Measurements from ENCODE around the gene OSBPL5.

The OSBPL5 gene

DNA sequence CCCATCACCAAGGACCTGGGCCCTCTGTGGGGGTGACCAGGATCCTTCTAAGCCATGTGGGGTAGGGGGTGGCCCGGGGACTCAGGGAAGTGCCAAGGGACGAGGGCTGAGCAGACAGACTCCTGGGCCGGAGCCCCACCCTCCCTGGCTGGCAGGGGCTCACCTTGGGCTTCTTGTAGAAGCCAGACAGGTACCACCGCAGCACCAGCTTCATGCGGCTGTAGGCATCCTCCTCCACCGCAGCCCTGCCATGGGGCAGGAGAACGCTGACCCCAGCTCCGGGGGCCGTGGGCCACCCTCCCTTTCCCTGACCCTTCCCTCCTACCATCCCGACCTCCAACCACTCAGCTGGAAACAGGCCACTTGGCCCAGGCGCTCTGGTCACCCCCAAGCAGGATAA is 62.0 kb downstream of the OSBPL5 start:
- DNase-seq (ENCODE audit: low read depth in 2 of 2): no peak

DNA sequence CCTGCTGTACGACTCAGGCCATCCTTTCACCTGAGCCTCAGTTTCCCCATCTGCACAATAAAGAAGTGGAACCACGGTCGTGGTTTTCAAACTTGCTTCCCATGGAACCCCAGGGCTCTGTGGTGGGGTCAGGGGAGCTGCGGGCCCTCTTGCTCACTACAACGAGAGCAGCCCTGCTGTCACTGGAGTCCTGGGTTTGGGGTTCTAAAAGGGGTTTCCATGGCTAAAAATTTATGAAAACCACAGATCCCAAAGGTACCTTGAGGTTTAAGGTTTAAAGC is 62.5 kb downstream of the OSBPL5 start:
- no peak for DNase-seq (ENCODE audit: low read depth in 2 of 2)

DNA sequence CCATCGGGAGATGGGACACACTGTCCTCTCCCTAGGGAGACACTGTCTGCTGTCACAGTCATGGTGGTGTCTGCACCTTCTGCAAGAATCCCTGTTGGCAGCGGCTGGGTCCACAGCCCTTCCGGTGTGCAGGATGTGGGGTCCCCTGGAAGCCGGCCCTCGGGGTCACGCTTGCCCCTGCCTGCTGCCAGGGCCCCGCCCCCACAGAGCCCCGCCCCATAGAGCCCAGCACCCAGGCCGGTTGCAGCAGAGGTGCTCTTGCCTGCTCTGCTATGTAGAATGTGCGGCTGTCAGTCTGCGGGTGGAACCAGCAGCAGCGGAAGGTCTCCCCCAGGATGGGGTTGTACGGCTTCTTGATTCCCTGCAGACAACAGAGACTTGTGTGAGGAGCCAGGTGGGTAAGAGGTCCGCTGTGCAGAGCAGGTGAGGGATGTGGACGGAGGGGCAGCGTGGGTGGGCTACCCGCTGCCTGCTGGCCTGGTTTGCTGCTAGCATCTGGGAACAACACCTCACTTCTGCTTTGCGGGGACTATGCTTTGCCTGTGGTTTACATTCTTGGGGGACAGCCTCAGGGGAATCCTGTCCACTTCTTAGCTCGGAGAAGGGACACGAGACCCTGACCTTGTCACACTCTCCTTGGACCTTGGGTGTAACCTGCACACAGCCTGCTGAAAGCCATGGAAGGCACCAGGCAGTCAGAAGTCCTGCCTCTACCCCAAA is 63.0 kb downstream of the OSBPL5 start:
- no peak for DNase-seq (ENCODE audit: low read depth in 2 of 2)

DNA sequence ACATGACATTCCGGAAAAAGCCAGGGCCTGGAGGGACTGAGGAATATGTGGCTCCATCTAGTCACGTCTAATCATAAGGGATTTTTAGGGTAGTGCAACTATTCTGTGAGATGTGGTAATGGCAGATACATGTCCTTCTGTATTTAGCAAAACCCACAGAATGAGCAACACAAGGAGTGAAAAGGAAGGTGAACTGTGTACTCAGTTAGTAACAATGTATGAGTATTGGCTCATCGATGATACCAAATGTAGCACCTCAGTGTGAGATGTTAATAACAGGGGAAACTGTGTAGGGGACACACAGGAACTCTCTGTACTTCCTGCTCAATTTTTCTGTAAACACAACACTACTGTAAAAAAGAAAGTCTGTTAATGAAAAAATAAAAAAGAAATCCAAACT is 65.9 kb downstream of the OSBPL5 start:
- DNase-seq (ENCODE audit: low read depth in 2 of 2): no peak

DNA sequence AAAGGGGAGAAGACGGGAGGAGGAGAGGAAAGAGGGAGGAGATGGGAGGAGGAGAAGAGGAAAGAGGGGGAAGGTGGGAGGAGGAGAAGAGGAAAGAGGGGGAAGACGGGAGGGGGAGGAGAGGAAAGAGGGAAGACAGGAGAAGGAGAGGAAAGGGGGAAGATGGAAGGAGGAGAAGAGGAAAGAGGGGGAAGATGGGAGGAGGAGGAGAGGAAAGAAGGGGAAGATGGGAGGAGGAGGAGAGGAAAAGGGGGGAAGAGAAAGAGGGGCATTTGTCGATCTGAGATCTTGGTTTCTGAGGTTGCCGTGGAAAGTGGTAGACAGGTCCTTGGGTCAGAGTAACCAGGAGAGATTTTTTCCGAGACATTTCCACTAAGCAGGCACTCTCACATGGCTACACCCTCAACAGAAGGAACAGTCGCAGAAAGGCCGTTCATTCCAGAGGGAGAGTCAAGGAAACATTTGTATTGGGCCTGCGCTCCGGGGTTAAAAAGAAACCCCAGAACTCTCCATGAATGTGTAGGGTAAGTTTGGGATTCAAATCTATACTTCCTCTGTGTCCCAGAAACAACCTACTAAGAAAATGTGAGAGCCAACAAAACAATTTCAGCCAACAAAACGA is 68.1 kb downstream of the OSBPL5 start:
- DNase-seq (ENCODE audit: low read depth in 2 of 2): no peak

DNA sequence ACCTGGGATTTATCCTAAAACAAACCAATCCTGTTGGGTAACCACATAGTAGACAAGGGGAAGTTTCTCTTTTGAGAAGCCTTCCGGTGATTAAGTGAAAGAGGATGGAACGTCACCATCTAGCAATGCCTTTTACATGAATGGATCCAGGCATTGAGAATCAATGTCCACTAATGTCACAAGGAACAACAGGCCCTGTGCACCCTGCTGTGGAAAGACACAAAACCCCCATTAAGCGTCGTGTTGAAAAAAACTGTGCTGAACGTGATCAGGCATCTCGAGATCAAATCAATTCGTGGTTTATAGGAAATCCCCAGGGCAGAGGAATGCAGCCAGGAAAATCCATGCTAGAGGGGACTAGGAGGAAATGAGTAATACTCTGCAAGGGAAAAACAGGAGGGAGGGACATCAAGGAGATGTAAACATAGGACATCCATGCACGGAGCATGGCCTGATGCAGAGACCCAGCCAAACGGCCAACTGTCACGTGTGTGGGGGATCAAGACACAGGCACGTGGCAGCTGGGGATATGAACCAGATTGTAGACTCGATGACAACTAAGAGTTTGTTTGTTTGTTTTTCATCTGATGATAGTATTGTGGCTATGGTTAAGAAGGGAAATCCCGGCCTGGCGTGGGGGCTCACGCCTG is 69.3 kb downstream of the OSBPL5 start:
- DNase-seq (ENCODE audit: low read depth in 2 of 2): no peak

DNA sequence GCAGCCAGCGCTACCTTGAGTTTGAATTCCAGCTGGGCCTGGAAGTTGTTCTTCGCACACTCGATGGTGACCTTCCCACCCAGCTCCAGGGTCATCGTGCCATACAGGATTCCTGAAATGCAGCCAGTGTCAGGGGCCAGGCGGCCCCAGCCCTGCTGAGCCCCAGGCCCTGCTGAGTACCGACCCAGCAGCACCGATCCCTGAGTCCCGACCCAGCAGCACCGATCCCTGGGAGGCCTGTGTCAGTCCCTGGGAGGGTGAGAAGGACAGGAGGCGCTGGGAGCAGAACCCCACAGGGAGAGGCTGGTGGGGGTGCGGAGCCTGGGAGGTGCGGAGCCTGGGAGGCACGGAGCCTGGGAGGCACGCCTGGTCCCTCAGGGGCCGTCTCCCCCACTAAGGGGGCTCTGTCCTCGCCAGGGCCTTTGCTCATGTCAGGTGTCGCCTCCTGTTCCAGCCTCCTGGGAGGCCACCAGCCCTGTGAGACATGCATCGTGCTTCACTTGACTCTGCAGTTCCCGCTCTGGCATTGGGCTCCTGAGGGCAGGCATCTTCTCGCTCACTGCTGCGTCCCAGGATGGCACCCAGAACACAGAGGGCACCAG is 70.8 kb downstream of the OSBPL5 start:
- DNase-seq (ENCODE audit: low read depth in 2 of 2): no peak

DNA sequence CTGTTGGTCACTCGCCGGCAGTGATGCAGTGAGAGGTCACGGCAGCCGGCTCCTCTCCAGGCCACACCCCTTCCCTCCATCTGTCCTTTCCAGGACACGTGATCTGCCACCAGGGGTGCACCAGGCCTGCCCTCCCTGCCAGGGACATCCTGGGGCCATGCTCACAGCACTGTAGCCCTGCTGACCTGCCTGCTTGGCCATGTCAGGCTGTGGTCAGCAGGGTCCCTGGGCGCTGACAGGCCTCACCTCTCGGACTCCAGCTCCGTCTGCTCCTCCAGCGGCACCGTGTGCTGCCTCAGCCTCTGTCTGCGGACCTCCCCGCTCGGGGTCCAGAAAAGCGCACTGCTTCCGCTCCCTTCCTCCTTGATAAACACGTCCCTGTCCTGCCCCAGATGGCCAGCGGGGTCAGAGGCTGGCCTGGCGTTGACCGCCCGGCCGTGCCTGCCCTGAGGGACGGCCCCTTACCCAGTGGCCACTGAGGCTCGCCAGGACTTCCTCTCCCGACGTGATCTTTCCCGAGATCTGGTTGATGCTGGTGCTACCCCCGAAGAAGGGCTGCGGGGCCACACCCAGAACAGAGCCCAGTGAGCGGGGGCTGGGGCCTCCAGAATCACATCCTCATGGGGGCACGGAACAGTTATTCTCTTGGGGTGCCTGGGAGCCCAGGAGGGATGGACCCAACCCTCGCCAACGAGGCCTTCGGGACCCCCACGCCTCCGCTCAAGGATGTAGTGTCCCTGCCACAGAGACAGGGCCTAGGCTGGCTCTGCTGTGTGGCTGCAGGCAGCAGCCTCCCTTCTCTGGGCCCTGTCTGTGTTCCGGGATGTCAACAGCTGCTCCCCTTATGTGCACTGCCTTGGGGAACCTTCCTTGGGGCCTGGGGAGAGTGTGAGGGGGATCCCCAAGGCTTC is 71.6 kb downstream of the OSBPL5 start:
- no peak for DNase-seq (ENCODE audit: low read depth in 2 of 2)

DNA sequence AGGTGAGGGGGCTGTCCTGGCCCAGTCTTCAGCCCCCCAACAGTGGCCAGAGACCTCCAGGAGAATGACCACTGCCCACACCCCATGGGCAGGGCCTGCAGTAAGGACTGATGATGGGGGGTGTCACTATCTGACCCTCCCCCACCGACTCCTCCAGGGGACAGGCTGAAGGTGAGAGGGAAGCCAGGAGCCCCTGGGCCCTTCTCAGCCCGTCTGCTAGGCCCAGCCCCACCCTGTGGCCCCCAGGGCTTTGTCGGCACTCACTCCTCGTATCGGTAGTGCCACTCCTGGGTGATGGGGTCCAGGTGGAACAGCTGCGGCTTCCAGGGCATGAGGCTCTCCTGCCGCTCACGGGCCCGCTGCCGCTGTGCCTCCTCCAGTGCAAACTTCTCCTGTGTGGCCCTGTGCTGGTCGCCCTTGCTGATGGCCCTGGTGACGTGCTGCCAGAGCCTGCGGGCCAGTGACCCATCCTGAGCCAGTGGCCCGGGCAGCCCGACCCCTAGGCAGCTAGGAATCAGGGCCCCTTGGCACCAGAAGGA is 72.4 kb downstream of the OSBPL5 start:
- no peak for DNase-seq (ENCODE audit: low read depth in 2 of 2)

DNA sequence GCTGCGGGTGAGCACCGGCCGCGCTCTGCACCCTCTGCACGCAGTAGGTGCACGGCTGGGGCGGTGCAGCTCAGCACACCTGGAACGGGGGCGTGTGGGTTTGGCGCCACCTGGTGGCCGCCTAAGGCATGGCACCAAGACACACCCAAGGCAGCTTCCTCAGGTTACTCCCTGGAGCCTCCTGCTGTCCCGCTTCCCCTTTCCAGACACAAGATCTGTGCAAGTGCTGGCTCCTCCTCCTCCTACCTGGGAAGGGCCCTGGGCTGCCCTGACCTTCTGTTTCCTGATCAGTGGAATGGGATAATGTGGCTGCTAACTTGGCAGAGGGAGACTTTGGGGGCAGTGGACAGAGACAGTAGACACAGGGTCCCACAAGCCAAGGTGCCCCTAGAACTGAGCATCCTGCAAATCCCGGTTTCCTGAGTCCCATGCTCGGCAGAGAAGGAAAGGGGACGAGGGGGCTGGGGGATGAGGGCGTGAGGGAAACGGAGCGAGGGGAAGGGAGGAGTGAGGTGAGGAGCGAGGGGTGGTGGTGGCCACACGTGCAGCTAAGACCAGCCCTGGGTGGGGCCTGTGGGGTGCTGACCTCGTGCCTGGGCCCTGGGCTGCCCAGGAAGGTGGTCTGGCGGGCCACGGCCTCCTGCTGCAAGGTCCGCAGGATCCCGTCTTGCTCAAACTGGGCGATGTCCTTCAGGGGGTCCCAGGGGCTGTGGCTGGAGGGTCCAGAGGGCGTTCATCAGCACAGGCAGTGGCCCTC is 73.1 kb downstream of the OSBPL5 start:
- peak; percentile 46 to 58 for DNase-seq (ENCODE audit: low read depth in 2 of 2)

DNA sequence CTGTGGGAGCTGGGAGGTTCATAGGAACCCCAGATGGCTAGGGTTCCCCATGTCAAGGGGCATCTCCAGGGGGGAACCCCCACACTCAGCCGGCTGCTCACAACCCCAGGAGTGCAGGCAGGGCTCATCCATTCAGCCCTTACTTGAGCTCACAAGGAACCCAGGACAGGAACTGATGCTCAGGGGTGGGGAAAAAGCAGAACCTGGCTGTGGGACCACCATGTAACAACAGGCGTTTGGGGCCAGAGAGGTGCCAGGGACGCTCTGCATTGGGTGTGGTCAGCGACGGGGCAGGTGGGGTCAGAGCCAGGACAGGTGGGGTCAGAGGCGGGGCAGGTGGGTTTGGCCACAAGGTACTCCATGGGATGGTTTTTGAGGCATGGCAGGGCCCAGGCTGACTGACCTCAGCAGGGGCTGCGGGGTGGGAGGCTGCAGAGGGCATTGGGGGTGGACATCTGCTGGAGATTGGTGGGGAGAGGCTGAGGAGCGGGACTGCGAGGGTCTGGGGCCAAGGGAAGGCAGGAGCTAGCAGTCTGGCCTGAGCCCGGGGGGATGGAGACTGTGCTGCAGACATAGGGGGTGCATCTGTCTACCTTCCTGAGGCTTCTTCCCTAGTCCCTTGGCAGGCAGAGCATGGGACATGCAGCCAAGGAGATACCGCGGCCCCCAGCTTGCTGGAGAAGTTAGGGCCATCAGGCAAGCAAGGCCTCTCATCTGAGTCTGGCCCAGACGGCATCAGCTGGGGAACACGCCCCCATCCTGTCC is 73.8 kb downstream of the OSBPL5 start:
- no peak for DNase-seq (ENCODE audit: low read depth in 2 of 2)

DNA sequence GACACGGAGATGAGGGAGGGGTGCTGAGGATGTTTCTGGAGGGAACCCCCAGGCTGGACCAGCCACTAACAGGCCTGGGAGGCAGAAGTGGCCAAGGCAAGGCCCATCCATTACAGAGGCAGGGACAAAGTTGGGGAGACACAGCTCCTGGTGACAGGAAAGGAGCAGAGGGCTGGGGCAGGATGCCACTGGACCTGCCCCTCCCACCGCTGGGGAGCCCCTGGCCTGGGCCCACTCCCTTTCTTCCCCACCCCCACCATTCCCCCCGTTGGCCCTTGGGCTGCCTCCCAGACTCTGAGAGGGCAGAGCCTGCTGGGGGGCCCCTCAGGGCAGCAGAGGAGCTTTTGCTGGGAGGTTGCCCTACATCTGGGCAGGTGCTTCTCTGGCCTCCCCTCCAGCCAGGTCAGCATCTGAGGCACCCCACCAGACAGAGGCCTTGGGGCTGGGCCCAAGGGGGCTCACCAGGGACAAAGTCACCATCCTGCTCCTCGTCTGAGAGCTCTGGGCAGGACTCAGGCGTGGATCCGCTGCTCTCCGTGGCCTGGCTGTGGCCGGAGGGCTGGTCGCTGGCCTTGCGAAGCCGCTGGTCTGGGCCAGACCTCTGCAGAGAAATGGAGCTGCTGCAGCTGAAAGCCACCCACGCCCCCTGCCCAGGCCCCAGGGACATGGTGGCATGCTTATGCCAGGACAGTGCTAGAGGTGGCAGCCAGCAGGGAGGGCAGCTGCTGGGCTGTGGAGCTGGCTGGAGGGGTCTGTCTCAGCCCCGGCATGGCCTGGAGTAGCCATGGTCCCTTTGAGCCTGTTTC is 74.8 kb downstream of the OSBPL5 start:
- no peak for DNase-seq (ENCODE audit: low read depth in 2 of 2)

DNA sequence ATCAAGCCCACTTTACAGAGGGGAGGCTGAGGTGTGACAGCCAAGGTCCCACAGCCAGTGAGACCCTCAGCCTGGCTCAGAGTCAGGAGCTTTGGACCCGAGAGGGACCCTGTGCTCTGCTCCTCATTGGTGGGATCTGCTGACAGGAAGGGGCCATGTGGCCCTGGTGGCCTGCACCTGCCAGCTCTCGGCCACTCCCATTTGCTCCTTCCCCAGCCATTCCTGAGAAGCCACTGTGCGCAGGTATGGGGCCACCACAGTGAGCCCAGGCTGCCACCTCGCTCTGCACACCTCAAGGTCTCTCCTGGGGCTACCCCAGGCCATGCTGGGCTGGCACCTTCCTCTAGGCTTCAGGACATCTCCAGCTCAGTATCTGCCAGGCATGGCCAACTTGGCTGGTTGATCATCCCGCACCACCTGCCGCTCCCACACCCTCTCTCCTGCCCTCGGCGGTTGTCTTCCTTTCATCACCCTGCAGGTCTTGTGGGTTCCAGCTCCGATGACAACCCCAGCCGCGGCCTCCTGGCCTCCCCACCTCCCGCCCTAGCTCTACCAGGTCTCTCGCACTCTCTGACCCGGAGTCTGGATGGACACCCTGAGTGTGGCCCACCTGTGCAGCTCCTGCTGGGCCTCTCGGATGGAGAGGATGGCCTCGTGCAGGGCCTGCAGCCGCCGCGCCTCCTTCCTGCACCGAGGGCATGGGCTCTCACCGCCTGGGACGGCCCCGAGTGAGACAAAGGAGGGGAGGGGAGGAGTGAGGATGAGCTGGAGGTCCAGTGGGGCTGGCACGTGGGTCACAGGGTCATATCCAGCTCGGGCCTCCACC is 75.7 kb downstream of the OSBPL5 start:
- DNase-seq (ENCODE audit: low read depth in 2 of 2): no peak

DNA sequence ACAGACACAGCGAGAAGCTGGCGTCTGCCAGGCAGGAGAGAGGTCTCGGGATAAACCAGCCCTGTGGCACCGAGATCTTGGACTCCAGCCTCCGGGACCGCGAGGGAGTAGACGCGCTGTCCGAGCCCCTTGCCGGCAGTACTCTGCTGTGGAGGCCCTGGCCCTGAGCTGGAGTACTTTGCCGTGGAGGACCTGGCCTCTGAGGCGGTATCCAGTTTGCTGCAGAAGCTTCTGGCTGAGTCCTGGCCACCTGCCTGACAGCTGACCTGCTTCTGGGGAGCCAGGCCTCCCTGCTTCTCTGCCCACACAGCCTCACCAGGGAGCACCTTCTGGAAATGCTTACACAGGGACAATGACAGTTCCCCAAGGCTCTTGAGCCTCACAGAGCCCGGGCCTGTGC is 76.3 kb downstream of the OSBPL5 start:
- no peak for DNase-seq (ENCODE audit: low read depth in 2 of 2)

DNA sequence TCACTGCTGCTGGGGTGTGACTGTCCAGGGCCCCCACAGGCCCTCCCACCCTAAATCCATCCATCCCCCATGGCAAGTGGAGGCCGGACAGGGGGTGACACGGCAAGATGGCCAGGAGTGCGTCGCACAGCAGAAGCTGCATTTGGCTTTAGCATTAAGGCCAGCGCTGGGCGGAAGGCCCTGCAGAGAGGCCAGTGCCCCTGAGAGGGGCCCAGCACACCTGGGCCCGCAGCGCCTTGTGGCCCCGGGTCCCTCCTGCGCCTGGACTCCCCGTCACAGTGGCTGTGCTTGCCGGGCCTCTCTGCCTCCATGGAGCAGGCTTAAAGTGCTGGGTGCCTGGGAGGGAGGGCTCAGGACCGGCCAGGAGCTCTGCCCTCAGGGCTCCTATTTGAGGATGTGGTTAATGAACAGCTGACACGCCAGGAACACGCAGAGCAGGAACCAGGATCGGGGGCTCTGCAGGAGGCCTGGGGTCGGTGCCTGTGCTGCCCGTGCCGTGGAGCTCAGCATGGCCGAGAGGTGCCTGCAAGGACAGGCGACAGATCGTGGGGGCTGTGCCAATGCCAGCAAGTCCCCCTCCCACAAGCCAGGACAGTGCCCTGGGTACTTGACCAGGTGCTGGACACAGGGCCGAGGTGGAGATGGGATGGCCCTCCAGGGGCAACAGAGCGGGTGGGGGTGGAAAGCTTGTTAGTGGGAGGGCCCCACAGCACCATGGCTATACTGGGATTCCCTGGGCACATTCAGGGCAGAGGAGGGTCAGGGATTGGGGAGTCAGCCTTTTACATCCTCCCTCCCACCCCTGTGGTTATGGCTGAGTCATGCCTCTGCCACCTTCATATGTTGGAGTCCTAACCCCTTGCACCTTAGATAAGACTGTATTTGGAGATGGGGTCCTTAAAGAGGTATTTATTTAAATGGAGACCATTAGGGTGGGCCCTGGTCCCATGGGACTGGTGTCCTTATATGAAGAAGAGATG is 77.0 kb downstream of the OSBPL5 start:
- DNase-seq (ENCODE audit: low read depth in 2 of 2): no peak

DNA sequence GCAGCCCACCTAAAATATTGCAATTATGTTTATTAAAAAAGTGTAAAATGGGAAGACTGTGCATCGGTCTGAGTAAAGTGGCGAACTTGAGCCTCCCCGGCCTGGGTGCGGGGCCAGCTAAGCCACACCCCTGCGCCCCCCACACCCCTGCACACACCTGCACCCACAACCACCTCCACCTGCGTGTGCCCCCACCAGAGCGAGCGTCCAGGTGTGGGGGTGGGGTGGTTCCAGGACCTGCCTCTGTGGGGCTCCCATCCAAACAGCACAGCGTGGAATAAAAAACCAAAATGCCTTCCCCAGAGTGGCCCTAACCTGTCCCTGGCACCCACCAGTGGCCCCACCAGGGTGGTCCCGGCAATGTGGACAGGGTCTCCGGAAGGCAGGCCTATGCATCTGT is 77.7 kb downstream of the OSBPL5 start:
- DNase-seq (ENCODE audit: low read depth in 2 of 2): no peak

DNA sequence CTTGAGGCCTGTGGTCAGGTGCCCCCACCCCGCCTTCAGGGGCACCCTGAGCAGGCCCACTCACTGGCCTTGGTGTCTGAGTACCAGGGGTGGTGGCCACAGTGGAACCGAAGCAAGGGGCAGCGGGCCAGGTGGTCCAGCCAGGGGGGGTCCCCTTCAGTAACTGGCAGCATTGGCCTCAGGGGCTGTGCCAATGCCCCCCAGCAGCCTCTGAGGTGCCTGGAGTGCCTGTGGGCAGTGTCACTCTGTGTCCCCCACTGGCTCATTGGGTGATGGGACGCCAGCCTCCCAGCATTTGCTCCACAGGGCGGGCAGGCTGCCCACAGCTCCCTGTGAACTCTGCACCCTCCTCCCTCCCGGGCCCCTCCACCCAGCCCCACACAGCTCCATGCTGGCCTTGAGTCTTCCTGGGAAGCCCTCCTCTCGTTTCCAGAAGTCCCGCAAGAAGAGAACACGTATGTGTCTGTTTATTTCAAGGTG is 78.4 kb downstream of the OSBPL5 start:
- no peak for DNase-seq (ENCODE audit: low read depth in 2 of 2)

Data from stimulated activated CD4-positive, alpha-beta T cell treated with anti-CD3 and anti-CD28 coated beads, Interleukin-12 subunit alpha, Interleukin-12 subunit beta, amount 100 ng/mL, for 24 hours (primary cell).